ENCODE measurements around the gene PTPRT.

- TF ChIP-seq TCF12 (IDR thresholded peaks at IDR 0.05; ENCODE audit: low read depth) (no peak), YY1 (IDR thresholded peaks at IDR 0.05; ENCODE audit: low read depth) (no peak)
Observed at GRCh38 chr20:42067174-42067573, 1122.5 kb downstream of the PTPRT start.

Measured in Ishikawa (cell line).